Prostate gland (tissue), 2 donors: ENCODE data around the gene TOB1. TPM values are rescaled to one million over a fixed set of nuclear protein-coding genes. Genes with fewer than 3 reads are reported as not detected.

Experiments
- DNase-seq: peaks from one replicate; pipeline ENCODE4 v3.0.0-alpha.2; 2019; ENCODE audit warnings: low spot score
- H3K27ac ChIP-seq, 2 donors: fragments of 200-600 bp; sonication (generic); 2 replicates each; pipeline ENCODE4 v1.5.1; 2017 to 2019
- H3K27me3 ChIP-seq: fragments of 200-600 bp; sonication (generic); replicated peaks from 2 replicates; pipeline ENCODE4 v1.5.1; 2019; ENCODE audit not compliant: insufficient read depth
- H3K36me3 ChIP-seq, 2 donors: fragments of 200-600 bp; sonication (generic); 1 replicate in 1 of 2; 2 replicates in 1 of 2; pipeline versions ENCODE4 v1.5.1 to v1.8.1; 2017 to 2019
- H3K4me1 ChIP-seq: fragments of 200-600 bp; sonication (generic); replicated peaks from 2 replicates; pipeline ENCODE4 v1.5.1; 2019
- H3K4me3 ChIP-seq, 2 donors: fragments of 200-600 bp; sonication (generic); 2 replicates each; pipeline ENCODE4 v1.5.1; 2017 to 2019
- H3K9me3 ChIP-seq: fragments of 200-600 bp; sonication (generic); 2 replicates; pipeline ENCODE4 v1.5.1; 2017
- POLR2A ChIP-seq: fragments of 450-650 bp; IDR thresholded peaks from one replicate; pipeline ENCODE4 v1.6.1; 2016; ENCODE audit warnings: antibody characterized with exemption, mild to moderate bottlenecking
- POLR2AphosphoS5 ChIP-seq: sonication (generic); formaldehyde crosslinking; IDR thresholded peaks from one replicate; pipeline ENCODE4 v1.6.1; 2017; ENCODE audit warnings: antibody characterized with exemption
- WGBS: methylation state at CpG from one replicate; pipeline ENCODE4 v1.1.5; 2018; 5-methylcytosine and 5-hydroxymethylcytosine counted together
- intact Hi-C: fragments of 100-400 bp; cut with DNase I; formaldehyde crosslinking; loops from one replicate; pipeline ENCODE4 v1.14.2; 2022
- total RNA-seq, 2 donors: library from RNA; depleted of rRNA; stranded (reverse); fragments of >200 nt; gene quantifications; one replicate each; pipeline ENCODE4 v1.1.0, GENCODE V29; 2016
- TF ChIP-seq, protein P1 (sequence below), 4 experiments: fragments of 200-600 bp in 2 of 4; fragments of 450-650 bp in 2 of 4; sonication (generic) in 2 of 4; IDR thresholded peaks; 1 replicate in 3 of 4; 2 replicates in 1 of 4; pipeline ENCODE4 v1.5.1; 2016 to 2019; ENCODE audit warnings: antibody characterized with exemption in 4 of 4, mild to moderate bottlenecking in 2 of 4, moderate library complexity in 2 of 4

Gene TOB1
- total RNA-seq, 2 donors from 2014 or later: 37.1 to 64.7 TPM

DNA sequence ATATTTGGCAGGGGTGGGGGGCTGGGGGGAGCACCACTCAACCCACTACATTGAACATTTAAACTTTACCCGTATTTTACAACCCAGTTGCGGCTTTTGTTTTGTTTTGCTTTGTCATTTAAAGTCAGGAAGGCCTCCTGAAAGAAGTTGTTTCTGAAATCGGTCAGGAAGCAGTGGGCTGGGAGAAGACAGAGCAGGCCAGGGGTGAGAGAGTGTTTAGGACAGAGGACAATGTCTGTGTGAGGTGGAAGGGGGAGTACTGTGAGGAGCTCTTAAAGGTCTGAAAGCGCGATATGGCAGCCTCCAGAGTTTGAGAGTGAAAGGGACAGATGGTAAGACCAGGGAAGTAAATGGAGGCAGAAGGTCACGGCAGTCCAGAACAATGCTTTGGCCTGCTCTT lies 36.8 kb downstream of the TOB1 start:
- H3K4me1 ChIP-seq: no peaks in the 10 kb centered on the region
- WGBS: 86% methylated on average over 6 of the region's 6 CpGs
- no peaks in the 10 kb centered on the region for H3K36me3 ChIP-seq
- TF ChIP-seq POLR2A: no peak
- TF ChIP-seq, protein P1, sequence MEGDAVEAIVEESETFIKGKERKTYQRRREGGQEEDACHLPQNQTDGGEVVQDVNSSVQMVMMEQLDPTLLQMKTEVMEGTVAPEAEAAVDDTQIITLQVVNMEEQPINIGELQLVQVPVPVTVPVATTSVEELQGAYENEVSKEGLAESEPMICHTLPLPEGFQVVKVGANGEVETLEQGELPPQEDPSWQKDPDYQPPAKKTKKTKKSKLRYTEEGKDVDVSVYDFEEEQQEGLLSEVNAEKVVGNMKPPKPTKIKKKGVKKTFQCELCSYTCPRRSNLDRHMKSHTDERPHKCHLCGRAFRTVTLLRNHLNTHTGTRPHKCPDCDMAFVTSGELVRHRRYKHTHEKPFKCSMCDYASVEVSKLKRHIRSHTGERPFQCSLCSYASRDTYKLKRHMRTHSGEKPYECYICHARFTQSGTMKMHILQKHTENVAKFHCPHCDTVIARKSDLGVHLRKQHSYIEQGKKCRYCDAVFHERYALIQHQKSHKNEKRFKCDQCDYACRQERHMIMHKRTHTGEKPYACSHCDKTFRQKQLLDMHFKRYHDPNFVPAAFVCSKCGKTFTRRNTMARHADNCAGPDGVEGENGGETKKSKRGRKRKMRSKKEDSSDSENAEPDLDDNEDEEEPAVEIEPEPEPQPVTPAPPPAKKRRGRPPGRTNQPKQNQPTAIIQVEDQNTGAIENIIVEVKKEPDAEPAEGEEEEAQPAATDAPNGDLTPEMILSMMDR (IDR thresholded peaks at IDR 0.05): no peak
- TF ChIP-seq POLR2AphosphoS5: no peak
- intact Hi-C loops: no loop called here
- H3K27me3 ChIP-seq: no peaks in the 10 kb centered on the region
- DNase-seq: no peak
- H3K4me3 ChIP-seq: no peak overlapping the region
- H3K27ac ChIP-seq: no peak overlapping the region
- no peaks in the 10 kb centered on the region for H3K9me3 ChIP-seq

- 79% methylated on average over 6 of the region's 6 CpGs for WGBS
- Histone ChIP-seq H3K9me3 (no peaks in the 10 kb centered on the region), H3K27me3 (no peaks in the 10 kb centered on the region), H3K27ac (no peak overlapping the region), H3K36me3 (no peaks in the 10 kb centered on the region), H3K4me1 (no peaks in the 10 kb centered on the region), H3K4me3 (no peak overlapping the region)
- TF ChIP-seq POLR2A (no peak), POLR2AphosphoS5 (no peak)
- TF ChIP-seq, protein P1 (IDR thresholded peaks at IDR 0.05): no peak
- intact Hi-C loops: no loop called here
- no peak for DNase-seq
Observed at GRCh38 chr17:50828508-50829170, 37.5 kb downstream of the TOB1 start.

- no peak for DNase-seq
- Histone ChIP-seq H3K9me3 (no peaks in the 10 kb centered on the region), H3K27me3 (no peaks in the 10 kb centered on the region), H3K36me3 (no peaks in the 10 kb centered on the region), H3K27ac (no peak overlapping the region), H3K4me1 (no peaks in the 10 kb centered on the region), H3K4me3 (no peak overlapping the region)
- intact Hi-C loops: no loop called here
- no peak for TF ChIP-seq POLR2AphosphoS5
- TF ChIP-seq POLR2A: no peak
- TF ChIP-seq, protein P1 (IDR thresholded peaks at IDR 0.05): no peak
Observed at GRCh38 chr17:50825188-50825587, 41.0 kb downstream of the TOB1 start.

DNA sequence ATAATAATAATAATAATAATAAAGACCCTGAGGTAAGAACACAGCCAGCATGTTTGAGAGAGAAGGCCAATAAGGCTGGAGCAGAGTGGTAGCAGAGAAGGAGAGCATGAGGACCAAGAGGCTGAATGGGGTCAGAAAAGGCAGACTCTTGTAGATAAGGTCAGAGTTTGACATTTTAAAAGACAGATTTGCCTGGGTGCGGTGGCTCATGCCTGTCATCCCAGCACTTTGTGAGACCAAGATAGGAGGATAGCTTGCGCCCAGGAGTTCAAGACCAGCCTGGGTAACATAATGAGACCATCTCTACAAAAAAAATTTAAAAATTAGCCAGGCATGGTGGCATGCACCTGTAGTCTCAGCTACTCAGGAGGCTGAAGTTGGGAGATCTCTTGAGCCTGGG lies 41.7 kb downstream of the TOB1 start:
- H3K4me3 ChIP-seq: no peak overlapping the region
- no peaks in the 10 kb centered on the region for H3K4me1 ChIP-seq
- no peak for DNase-seq
- H3K9me3 ChIP-seq: no peaks in the 10 kb centered on the region
- H3K27me3 ChIP-seq: no peaks in the 10 kb centered on the region
- H3K27ac ChIP-seq: no peak overlapping the region
- TF ChIP-seq, protein P1 (IDR thresholded peaks at IDR 0.05): no peak
- TF ChIP-seq POLR2A: no peak
- no peak for TF ChIP-seq POLR2AphosphoS5
- intact Hi-C loops: no loop called here
- 96% methylated on average over 2 of the region's 2 CpGs for WGBS
- no peaks in the 10 kb centered on the region for H3K36me3 ChIP-seq

DNA sequence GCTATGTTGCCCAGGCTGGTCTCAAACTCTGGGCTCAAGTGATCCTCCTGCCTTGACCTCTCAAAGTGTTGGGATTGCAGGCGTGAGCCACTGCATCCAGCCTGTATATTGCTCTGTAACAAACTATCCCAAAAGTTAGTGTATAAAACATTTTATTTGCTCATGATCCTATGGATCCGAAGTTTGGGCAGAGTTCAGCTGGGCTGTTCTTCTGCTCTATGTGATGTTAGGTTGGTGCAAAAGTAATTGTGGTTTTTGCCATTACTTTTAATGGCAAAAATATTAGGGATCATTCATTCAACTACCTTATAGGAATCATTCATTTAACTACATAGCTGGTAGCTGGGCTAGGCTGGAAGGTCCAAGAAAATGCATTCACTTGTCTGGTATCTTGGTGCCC lies 43.6 kb downstream of the TOB1 start:
- 98% methylated on average over 2 of the region's 2 CpGs for WGBS
- no peaks in the 10 kb centered on the region for H3K36me3 ChIP-seq
- intact Hi-C loops: no loop called here
- H3K27ac ChIP-seq: no peak overlapping the region
- no peaks in the 10 kb centered on the region for H3K9me3 ChIP-seq
- no peaks in the 10 kb centered on the region for H3K4me1 ChIP-seq
- H3K27me3 ChIP-seq: no peaks in the 10 kb centered on the region
- no peak overlapping the region for H3K4me3 ChIP-seq
- no peak for DNase-seq
- TF ChIP-seq POLR2A (no peak), POLR2AphosphoS5 (no peak)
- TF ChIP-seq, protein P1 (IDR thresholded peaks at IDR 0.05): no peak
